ENCODE measurements around the gene ARID3A.
"Not testable (repeated sequence)": the region's sequence is repeated elsewhere in the genome, so short reads cannot be mapped to it uniquely, and the experiment has no call there.

Gene ARID3A

GRCh38 chr19:948842-949496, 23.1 kb downstream of the ARID3A start:
- no peak for DNase-seq

DNA sequence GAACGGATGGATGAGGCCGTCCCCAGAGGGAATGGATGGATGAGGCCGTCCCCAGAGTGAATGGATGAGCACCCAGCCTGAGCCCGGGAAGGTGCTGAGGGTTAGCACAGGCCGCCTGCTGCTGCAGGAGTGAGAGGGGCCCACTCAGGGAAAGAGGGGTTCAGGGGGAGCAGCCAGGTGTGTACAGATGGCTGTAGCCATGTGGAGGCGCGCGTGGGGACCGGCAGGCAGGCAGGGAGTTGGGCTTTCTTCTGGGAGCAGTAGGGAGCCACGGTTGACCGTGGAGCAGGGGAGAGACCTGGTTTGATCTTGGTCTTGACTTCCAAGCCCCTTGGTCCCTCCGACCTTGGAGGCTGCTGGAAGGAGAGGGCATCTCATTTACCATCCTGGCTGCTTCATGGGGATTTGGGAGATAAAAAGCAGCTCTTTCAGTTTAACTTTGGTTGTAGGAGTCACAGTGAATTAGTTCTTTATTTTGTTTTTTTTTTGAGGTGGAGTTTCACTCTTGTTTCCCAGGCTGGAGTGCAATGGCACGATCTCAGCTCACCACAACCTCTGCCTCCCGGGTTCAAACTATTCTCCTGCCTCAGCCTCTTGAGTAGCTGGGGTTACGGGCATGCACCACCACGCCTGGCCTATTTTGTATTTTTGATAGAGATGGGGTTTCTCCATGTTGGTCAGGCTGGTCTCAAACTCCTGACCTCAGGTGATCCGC, 24.7 kb downstream of the ARID3A start:
- no peak for DNase-seq

GRCh38 chr19:952049-952679, 26.3 kb downstream of the ARID3A start:
- no peak for DNase-seq

GRCh38 chr19:952680-953444, 27.0 kb downstream of the ARID3A start:
- DNase-seq = peak in 1 of 2 donors; percentile 16

DNA sequence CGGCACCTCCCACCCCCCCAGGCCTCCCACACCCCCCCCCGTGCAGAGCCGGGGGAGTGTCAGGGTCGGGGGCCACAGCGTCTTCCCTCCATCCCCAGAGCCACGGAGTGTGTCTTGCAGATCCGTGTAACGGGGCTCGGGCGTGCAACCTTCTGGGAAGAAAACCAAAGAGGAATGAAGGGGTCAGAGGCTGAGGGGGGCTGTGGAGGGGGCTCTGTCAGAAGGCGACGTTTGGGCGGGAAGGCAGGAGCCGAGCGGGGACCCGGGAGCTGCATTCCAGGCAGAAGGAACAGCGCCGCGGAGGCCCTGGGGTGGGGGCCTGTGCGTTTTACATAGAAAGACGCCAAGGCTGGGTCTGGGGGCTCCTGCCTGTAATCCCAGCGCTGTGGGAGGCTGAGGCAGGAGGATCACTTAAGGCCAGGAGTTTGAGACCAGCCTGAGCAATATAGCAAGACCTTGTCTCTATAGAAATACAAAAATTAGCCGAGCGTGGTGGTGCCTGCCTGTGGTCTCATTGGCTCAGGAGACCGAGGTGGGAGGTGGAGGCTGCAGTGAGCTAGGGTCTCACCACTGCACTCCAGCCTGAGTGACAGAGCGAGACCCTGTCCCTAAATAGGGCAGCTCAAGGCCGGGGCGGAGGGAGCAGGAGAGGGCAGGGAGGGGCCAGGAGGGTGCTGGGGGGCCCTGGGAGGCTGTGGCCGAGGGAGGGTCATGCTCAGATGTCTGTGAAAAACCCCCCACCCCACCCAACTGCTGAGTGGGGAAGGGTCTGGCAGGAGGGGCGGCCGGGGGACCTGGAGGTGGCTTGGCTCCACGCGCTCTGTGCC, 27.8 kb downstream of the ARID3A start:
- no peak for DNase-seq

- no peak for DNase-seq
These were observed 28.4 kb downstream of the ARID3A start for GRCh38 chr19:954272-954671.

GRCh38 chr19:954672-955494, 29.0 kb downstream of the ARID3A start:
- DNase-seq = no peak

DNA sequence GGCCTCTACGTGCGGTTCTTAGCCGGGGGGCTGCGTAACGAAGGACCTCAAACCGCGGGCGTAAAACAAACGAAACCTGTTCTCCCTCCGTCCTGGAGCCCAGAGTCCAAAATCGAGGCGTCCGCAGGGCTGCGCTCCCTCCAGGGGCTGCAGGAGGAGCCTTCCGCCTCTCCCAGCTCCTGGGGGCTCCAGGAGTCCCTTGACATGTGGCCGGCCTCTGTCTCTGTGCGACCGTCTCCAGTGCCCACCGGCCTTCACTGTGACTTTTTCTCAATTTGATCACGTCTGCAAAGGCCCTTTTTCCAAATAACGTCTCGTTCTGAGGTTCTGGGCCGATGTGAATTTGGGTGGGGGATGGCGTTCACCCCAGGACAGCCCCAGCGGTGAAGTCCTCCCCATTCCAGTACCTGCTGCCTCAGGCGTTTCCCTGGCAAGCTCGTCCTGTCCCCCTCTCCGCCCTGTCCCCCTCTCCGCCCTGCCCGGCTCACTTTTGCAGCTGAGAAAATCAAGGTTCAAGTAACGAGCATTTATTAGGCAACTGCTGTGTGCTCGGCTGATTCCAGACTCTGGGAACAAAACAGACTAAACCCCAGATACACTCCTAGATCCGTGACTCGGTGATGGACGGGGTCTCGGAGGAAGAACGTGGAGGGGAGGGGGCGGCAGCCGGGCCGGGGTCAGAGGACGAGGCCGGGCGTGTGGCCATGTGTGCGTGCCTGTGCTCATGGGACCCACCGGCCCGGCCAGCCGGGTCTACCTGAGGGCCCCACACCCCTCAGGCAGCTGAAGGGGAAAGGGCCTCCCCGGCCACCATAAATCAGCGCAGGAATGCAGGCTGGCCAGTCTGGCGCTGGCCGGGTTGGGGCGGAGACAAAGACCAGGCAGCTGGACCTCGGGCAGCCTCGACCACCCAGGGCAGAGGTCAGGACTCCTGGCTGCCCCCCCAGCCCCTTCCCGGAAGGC, 30.2 kb downstream of the ARID3A start:
- no peak for DNase-seq

DNA sequence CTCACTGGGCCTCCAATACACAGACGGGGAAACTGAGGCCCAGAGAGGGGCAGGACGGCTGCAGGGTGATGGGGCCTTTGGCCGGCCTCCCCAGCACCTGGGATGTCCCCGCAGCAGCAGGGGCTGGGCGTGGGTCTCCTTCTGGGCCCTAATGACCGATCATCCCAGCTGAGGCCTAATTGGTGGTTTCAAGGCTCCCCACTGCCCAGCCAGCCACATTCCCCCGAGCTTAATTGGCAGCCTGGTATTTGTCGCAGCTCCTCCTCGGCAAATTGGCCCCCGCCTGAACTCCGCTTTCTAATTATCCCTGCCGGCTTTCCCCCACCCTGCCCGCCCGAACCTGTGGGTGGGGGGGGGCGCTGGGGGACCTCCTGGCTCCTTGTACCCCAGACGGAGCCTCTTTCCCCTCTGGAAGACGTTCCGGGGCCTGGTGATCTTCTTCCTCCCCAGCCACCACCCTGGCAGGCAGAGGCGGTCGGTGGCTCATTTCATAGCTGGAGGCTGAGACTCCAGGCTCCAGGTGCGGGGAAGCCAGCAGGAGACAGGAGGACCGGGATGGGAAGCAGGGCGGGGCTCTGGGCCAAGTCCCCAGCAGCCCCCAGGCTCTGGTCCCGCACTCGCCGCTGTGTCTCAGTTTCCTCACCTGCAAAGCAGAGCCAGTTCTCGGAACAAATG, 31.1 kb downstream of the ARID3A start:
- no peak for DNase-seq

DNA sequence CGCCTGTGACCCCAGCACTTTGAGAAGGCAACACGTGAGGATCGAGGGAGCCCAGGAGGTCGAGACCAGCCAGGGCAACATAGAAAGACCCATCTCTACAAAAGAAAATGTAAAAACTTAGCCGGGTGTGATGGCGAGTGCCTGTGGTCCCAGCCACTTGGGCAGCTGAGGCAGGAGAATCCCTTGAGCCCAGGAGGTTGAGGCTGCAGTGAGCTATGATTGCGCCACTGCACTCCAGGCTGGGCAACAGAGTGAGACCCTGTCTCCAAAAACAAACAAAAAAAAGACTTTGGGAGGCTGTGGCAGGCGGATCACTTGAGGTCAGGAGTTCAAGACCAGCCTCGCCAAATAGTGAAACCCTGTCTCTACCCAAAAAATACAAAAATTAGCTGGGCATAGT, 31.7 kb downstream of the ARID3A start:
- not testable (repeated sequence) for DNase-seq

DNA sequence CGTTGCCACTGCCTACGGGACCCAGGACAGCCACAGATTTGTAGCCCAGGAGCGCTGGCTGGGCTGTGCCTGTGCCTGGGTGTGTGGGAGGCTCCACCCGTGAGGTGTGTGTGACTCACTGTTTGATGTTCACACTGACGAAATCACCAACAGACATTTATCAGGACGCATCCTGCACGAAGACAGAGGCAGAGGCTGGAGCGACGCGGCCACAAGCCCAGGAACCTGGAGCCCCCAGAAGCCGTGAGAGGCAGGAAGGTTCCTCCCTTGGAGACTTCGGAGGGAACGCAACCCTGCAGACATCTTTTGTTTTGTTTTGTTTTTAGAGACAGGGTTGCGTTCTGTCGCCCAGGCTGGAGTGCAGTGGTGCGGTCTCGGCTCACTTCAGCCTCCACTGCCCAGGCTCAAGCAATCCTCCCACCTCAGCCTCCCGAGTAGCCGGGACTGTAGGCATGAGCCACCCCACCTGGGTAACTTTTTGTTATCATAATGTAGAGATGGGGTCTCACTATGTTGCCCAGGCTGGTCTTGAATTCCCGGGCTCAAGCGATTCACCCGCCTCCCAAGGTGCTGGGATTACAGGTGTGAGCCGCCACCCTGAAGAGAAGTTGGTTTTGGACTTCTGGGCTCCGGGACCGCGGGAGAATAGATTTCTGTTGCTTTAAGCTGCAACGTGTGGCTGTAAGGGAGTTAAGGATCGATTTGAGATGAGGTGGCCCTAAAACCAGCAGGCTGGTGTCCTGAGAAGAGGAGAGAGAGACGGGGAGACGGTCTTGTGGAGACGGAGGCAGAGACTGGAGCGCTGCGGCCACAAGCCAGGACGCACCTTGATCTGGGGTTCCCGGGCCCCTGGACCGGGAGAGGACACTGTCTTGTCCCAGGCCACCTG, 33.4 kb downstream of the ARID3A start:
- DNase-seq = no peak

GRCh38 chr19:960020-960419, 34.2 kb downstream of the ARID3A start:
- no peak for DNase-seq

- no peak for DNase-seq
These were observed 34.7 kb downstream of the ARID3A start for GRCh38 chr19:960601-960938.

- no peak for DNase-seq
These were observed 36.2 kb downstream of the ARID3A start for GRCh38 chr19:961866-962620.

- no peak for DNase-seq
These were observed 37.0 kb downstream of the ARID3A start for GRCh38 chr19:962683-963400.

DNA sequence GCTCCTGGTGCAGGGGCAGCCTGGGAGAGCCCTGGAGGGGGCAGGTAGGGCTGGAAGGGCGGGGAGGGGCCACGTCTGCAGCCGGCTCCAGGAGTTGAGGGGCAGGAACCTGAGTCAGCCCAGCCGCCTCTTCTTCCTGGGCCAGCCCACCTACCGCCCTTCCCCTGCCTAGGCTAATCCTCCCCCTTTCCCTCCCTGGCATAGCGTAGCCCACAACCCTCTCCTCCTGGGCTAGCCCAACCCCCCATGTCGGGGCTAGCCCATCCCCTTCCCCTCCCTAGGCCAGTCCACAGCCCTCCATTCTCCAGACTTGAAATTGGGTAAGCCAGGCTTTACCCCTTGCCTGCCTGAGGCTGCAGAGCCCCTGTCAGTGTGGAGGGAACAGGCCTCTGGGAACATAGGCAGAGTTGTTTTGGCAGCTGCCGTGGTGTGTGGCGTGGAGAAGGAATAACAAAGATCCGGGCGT, 37.7 kb downstream of the ARID3A start:
- DNase-seq = no peak

DNA sequence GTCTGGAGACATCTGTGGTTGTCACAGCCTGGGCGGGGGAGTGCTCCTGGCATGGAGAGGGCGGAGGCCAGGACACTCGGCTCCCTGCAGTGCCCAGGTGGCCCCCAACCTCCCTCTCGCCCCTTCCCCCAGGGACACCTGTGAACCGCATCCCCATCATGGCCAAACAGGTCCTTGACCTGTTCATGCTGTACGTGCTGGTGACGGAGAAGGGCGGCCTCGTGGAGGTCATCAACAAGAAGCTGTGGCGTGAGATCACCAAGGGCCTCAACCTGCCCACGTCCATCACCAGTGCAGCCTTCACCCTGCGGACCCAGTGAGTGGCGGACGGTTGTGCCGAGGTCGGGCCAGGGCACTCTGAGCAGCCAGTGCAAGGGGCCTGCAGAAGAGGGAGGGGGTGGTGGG, 38.3 kb downstream of the ARID3A start:
- DNase-seq = no peak
